HG03097 (cell line): Measurements from ENCODE around the gene GP1BB.

Experiments
- ATAC-seq: cut with Tn5 transposase; IDR thresholded peaks from one replicate; pipeline ENCODE4 v1.9.1; 2021; ENCODE audit not compliant: unreplicated experiment, low FRiP score

GP1BB gene

GRCh38 chr22:19713650-19714311, 9.6 kb upstream of the GP1BB start:
- ATAC-seq = no peak

GRCh38 chr22:19714312-19715187, 8.8 kb upstream of the GP1BB start, which contains the start of gene SEPTIN5:
SEPTIN5 (plus strand) TSS chr22:19714503; CDS start chr22:19714589, 86 bp downstream.
- ATAC-seq = no peak

GRCh38 chr22:19715188-19715930, 8.0 kb upstream of the GP1BB start:
- ATAC-seq = no peak

- ATAC-seq = no peak
Observed at GRCh38 chr22:19716041-19716828, 7.1 kb upstream of the GP1BB start.

- no peak for ATAC-seq
Observed at GRCh38 chr22:19716829-19717105, 6.6 kb upstream of the GP1BB start.

GRCh38 chr22:19717181-19717580, 6.2 kb upstream of the GP1BB start:
- no peak for ATAC-seq

GRCh38 chr22:19717691-19718455, 5.5 kb upstream of the GP1BB start:
- ATAC-seq = no peak

GRCh38 chr22:19718456-19719049, 4.8 kb upstream of the GP1BB start:
- ATAC-seq = no peak

GRCh38 chr22:19719050-19719482, 4.3 kb upstream of the GP1BB start:
- ATAC-seq = no peak

GRCh38 chr22:19719488-19720021, 3.8 kb upstream of the GP1BB start:
- ATAC-seq = no peak

- ATAC-seq = no peak
Observed at GRCh38 chr22:19720150-19720827, 3.0 kb upstream of the GP1BB start.

- ATAC-seq = no peak
Observed at GRCh38 chr22:19720999-19721329, 2.4 kb upstream of the GP1BB start.

- no peak for ATAC-seq
Observed at GRCh38 chr22:19721330-19722177, 1.8 kb upstream of the GP1BB start.

GRCh38 chr22:19722178-19722981, 959 bp upstream of the GP1BB start:
- ATAC-seq = no peak

GRCh38 chr22:19722982-19723231, 432 bp upstream of the GP1BB start:
- ATAC-seq = no peak

GRCh38 chr22:19723983-19724827, 866 bp downstream of the GP1BB start:
- no peak for ATAC-seq
